Activated T-cell treated with anti-CD3 and anti-CD28 coated beads for 48 hours (primary cell): ENCODE data around the gene EPO.

Experiments used
- DNase-seq: peaks from one replicate; pipeline ENCODE4 v3.0.0-alpha.2; 2020; ENCODE audit warnings: low read depth

Gene EPO

DNA sequence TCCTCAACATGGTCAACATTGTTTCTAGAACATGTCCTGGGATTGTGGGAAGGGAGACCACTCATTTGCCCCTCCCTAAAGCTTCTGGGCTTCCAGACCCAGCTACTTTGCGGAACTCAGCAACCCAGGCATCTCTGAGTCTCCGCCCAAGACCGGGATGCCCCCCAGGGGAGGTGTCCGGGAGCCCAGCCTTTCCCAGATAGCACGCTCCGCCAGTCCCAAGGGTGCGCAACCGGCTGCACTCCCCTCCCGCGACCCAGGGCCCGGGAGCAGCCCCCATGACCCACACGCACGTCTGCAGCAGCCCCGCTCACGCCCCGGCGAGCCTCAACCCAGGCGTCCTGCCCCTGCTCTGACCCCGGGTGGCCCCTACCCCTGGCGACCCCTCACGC, at the start of gene EPO:
TSS of gene EPO (plus strand) at position 190 of the 392 bp plus-strand sequence. CDS start 513 bp downstream, outside the sequence.
- no peak for DNase-seq

DNA sequence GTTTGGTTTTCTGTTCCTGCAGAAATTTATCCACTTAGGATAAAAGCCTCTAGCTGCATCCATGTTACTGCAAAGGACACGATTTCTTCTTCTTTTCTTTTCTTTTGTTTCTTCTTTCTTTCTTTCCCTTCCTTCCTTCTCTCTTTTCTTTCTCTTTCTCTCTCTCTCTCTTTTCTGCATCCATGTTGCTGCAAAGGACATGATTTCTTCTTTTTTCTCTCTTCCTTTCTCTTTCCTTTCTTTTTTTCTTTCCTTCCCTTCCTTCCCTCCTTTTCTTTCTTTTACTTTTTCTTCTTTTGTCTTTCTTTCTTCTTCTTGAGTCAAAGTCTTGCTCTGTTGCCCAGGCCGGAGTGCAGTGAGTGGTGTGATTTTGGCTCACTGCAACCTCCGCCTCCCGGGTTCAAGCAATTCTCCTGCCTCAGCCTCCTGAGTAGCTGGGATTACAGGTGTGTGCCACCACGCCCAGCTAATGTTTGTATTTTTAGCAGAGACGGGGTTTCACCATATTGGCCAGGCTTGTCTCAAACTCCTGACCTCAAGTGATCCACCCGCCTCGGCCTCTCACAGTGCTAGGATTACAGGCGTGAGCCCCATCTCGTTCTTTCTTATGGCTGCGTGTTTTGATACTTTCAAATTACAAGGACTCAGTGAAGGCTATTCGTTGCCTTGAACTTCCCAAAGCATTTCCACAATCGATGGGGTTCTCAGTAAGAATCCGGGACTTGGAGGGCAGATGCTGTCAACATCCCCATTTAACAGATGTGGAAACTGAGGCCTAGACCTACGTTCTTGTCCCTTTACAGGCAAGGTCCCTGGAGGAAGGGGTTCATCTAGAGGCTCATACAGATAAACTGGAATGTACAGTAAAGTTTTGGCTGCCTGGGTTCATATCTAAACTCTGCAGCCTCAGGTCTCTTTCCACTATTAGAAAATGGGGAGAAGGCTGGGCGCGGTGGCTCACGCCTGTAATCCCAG, 48.6 kb upstream of the EPO start:
- no peak for DNase-seq

DNA sequence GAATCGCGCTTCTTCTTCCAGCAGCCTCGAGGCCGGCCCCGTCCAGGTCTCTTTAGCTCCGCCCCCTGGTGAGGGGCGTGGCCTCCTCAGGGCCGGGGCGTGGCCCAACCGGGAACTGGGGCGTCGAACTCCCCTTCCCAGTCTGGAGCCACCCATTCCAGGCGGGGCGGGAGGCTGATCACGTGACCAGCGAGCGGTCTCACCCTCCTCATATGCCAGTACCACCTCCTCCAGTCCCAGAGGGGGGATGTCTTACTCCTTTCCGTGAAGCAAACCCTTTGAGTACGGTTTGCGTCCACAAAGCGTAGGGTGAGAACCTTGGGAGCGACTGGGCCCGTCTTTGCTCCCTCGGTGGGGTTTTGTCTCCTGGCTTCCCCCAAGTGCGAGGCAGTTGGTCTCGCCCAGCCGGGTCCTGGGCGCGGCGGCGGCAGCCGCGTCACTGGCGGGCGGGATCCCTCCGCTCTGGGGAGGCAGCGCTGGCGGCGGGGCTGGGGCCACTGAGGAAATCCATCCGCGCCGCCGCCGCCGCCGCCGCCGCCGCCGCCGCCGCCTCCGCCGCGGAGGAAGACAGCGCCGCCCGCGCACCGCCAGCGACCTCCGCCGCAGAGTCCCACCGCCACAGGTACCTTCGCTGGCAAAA, 46.8 kb upstream of the EPO start, which contains the start of gene GNB2:
TSS of gene GNB2 (plus strand) at position 439 of the 640 bp plus-strand sequence. CDS start 2,526 bp downstream, outside the sequence.
- DNase-seq: peak; percentile 100

DNA sequence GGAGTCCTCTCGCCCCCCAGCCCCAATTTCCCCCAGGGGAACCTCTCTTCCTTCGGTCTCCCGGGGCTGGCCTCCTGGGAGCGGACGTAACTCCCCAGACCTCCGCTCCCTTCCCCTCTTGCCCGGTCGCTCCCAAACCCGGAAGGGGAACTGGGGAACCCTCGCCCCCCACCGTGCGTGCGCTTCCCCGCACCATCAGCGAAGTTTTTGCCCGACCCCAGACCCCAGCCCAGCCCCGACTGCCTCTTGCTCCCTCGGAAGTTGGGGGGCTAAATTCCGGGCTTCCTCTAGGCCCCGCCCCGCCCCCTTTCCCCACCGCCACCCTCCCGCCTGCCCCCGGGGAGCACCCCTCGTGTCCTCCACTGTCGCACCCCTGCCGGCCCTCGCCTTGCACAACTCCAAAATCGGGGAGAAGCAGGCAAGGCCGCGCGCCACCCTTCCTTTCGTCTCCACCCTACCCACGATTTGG, 46.3 kb upstream of the EPO start:
- DNase-seq: no peak

DNA sequence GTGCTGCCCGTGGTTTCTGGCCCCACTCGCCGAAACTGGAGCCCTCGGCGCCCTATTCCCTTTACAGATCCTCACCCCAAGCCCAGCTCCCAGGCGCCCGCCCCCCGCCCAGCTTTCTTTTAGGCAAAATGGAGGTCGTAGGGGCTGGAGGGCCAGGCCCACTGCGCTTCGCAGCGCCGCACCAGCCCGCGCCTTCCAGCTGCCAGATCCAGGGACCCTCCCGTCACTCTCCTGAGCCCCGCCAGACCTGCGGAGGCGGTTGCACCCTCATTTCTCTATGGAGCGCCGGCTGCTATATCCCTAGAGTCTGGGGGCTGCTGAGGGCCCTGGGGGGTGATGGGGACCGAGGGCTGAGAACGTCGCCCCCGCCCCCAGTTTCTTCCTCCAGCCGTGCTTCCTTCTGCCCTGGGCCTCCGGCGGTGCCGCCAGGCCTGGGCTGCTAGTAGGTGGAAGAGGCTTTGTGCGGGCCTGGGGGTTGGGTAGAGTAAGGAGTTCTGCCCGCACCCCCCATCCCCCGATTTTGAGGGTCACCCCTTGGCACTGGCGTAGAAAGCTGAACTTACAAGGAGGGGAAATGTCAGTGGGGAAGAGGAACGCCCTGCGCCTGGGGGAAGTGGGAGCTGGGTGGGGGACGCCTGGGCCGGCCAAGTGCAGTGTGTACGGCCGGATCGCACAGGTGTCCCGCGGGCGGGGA, 45.7 kb upstream of the EPO start:
- DNase-seq: no peak

DNA sequence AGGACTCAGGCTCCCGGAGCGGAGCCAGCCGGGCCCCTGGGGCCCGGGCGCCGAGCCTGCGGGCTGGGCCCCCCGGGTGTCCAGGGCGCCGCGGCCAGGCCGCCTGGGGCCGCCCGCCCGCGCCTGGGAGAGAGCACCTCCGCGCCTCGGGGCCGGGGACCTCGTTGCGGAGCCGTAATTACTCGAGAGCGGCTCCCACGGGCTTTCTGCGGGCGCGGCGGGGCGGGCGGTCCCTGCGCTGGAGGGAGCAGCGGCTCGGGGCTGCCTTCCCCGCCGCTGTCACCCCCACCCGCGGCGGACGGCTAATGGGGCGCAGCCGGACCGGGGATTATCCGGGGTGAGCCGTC, 45.2 kb upstream of the EPO start:
- no peak for DNase-seq

DNA sequence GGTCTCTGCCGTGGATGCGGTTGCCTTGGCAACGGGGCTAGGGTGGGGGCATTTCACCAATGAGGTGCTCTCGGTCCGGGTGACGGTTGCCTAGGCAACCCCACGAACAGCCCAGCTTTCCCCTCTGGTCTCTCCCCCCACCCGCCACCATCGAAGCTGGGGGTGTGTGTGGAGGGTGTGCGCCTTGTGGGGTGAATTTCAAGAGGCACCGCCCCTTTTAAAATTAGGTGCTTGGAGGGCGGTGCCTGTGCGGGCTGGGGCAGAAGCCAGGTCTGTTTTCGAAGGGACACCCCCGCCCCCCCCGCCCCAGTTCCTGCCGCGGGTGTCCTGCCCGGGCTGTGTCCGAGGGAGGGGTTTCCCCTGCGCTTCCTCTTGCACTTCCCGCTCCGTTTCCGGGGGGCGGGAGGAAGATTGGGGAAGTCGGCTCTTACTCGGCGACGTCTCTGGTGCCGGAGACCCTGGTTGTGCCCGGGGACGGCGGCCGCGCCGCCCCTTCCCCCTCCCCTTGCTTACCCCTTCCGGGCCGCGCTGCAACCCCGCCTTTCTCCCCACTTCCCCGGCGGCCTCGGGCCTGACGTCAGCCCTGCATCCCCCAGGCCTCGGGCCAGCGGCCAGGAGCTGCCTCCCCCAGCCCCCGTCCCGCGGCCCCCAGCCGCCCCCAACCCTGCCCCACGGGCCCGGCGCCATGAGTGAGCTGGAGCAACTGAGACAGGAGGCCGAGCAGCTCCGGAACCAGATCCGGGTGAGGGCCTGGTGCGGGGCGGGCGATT, 44.5 kb upstream of the EPO start:
- DNase-seq: peak; percentile 74

DNA sequence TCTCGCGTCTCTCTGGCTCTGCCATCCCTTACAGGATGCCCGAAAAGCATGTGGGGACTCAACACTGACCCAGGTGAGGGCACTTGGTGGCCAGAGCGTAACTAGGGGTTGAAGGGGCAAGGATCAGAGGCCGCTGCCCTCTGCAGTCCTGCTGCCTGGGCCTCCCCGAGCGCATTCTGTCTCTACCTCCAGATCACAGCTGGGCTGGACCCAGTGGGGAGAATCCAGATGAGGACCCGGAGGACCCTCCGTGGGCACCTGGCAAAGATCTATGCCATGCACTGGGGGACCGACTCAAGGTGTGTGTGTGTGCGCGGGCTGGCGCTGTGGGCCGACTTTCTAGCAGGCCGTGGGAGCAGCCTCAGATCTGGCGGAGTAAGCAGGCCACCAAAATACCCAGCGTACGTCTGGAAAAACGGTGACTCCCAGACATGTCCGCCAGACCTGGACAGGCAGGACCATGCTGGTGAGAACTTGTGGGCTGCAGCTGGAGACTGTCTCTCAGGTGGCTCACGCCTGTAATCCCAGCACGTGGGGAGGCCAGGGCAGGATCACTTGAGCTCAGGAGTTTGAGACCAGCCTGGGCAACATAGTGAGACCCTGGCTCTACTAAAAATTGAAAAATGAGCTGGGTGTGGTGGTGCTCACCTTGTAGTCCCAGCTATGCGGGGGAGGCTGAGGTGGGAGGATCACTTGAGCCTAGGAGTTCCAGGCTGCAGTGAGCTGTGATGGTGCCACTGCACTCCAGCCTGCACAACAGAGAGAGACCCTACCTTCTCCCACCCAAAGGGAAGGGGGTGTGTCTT, 43.6 kb upstream of the EPO start:
- DNase-seq: no peak

DNA sequence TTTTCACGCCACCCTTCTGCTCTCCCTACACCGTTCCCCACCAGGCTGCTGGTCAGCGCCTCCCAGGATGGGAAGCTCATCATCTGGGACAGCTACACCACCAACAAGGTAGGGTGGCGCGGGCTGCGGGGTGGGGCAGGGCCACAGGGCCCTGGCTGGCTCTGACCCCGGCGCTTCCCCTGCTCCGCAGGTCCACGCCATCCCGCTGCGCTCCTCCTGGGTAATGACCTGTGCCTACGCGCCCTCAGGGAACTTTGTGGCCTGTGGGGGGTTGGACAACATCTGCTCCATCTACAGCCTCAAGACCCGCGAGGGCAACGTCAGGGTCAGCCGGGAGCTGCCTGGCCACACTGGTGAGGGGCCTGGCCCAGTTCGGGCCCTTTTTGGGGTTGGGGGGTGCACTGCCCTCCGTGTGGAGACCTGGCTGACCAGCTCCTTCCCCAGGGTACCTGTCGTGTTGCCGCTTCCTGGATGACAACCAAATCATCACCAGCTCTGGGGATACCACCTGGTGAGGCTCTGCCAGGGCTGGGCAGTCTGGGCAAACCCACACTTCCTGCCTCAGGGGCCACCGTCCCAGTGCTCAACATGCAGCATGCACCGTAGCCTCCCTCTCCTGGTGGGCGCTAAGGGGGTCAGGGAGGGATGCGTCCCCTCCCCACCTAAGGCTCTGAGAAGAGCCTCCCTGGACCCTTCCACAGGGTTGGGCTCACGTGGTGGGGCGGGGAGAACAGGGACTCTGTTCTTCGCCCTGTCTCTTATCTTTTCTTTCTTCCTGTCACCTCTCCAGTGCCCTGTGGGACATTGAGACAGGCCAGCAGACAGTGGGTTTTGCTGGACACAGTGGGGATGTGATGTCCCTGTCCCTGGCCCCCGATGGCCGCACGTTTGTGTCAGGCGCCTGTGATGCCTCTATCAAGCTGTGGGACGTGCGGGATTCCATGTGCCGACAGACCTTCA, 42.7 kb upstream of the EPO start:
- DNase-seq: no peak

DNA sequence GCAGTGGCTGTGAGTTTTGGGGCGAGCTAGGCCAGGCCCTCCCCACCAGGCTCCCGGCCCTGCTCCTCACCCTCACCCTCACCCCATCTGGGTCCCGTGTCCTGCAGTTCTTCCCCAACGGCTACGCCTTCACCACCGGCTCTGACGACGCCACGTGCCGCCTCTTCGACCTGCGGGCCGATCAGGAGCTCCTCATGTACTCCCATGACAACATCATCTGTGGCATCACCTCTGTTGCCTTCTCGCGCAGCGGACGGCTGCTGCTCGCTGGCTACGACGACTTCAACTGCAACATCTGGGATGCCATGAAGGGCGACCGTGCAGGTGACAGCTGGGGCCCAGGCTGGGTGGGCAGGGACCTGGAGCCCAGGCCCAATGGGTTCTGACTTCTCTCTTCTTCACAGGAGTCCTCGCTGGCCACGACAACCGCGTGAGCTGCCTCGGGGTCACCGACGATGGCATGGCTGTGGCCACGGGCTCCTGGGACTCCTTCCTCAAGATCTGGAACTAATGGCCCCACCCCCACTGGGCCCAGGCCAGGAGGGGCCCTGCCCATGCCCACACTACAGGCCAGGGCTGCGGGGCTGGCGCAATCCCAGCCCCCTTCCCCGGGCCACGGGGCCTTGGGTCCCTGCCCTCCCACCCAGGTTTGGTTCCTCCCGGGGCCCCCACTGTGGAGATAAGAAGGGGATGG, 41.8 kb upstream of the EPO start:
- DNase-seq: no peak

DNA sequence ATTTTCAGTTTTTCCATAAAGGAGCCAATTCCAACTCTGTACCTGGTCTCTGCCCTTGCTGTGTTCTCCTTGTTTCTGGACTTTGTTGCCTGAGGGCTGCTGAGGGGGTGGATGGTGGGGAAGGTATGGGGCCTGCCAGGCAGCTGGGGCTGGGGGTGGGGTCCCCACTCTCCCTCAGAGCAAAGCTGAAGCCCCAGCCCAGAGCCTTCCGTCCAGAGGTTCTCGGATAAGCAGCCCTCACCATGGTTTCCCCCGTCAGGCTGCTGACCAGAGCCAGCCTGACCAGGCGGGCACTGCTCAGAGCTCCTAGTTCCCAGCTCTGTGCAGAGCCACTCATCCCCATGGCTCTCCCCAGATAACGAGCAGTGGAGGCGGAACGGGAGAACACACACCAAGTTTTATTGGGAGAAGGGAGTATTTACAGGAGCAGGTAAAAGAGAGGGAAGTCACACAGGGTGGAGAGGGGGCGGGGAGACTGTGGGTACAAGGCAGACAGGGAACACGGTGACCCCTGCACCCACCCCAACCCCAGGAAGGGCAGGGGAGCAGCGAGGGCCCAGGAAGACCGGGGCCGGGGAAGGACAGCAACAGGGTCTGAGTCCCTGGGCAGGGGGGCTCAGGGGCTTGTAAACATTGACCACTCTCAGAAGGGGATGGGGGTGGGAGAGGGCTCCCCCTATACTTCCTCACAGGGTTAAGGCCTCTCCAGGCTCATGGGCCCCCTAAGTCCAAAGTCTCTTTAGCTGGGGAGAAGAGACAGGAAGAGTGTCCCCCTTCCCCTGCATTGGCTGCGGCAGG, 40.9 kb upstream of the EPO start:
- DNase-seq: no peak

DNA sequence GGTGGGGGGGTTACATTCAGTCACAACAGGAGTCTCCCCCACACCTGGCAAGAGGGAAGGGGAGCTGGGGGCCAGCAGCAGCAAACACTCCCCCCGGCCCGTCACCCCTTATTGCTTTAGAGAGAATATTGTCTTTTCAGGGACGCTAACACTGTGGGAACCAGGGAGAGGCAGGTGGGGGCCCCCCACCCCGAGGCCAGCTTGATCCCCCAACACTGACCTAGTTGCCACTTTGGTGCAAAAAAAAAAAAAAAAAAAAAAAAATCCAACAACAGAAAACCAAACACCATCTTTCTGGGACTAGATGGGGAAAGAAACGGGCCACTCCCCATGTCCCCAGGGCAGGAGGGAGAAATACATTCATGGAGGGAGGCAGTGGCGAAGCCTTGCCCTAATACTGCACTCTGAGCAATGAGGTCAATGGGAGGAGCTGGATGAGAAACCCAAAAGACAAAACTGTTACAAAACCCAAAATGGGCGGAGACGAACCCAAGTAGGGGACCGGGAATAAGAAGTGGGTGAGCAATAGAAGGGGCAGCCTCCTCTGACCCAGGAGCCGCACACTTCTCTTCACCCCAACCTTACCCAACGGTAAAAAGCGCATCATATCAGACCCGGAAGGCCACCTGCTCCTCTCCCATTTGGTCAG, 40.2 kb upstream of the EPO start:
- DNase-seq: no peak

DNA sequence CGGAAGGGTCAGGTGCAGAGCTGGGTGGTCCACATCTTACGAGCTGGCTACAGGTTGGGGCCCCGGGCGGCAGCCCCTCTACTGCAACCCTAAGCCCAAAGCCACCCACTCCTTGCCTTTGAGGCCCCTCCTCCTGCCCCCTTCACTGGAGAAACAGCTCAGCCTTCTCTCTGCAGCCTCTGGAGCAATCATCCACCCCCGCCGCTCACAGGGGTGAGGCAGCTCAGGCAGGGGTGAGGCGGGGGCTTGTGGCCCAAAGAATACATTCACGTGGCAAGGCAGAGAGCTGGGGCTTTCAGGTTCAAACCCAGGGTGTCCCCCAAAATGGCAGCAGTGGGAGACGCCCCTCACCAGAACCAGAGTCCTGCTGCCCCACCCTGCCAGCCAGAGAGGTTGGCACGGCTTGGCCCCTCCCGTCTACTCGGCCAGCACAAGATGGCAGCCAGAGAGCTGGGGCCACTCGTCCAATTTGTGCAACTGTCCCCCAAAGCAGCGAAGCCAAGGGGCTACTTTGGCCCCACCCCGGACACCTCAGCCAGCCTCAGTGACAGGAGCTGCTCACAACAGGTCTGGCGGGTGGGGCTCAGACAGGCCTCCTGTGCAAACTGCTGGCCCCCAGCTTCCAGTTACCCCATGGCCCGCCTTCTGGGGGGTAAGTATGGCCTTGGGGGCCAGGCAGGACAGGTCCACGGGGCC, 39.5 kb upstream of the EPO start:
- DNase-seq: no peak

DNA sequence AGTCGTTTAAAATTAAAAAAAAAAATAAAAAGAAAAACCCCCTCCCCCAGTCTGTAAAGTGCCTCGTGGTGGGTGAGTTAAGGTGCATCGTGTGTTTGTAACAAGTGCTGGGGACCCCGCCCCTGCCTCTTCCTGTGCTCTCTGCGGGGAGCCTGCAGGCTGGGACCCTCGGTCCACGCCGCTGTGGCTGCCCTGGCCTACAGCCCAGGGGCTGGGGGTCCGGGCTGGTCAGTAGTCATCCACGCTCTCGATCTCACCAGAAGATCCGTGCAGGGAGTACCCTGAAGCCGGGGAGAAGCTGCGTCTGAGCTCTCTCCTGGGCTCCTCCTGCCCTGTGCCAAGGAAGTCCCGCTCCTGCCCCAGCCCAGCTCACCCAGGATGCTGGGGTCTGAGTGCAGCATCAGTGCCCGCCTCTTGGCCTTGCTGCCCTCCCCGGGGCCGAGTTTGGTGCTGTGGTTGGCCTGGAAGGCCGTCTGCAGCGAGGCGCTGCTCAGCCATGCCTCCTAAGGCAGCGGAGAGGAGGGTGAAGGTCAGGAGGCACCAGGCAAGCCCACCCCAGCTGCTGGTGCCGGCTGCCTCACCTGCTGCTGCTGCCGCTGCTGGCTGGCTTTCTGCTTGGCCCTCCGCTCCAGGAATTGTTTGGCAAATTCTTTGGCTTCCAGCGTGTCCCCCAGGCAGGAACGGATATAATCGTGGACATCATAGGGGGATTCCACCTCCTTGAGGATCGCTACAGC, 38.6 kb upstream of the EPO start:
- no peak for DNase-seq

DNA sequence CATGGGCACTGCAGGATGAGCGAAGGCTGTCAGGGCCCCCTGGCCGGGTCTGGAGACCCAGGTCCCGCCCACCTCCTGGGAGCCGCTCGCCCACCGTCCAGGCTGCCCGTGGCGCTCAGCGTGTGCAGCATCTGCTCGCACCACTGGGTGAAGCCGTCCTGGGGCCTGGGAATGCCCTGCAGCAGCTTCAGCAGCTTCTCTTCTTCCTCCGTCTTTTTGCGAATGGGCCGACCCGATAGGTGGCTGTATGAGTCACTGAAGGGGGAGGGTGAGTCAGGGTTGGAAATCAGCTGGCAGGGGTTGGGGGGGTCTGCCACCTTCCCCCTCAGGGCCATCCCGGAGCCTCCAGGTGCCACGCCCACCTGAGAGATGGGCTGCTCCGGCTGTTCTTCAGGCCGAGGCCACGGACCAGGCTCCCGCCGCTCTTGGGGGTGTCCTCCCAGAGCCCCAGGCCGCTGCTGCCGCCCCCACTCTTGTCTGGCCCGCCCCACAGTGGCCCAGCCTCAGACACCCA, 38.0 kb upstream of the EPO start:
- no peak for DNase-seq

DNA sequence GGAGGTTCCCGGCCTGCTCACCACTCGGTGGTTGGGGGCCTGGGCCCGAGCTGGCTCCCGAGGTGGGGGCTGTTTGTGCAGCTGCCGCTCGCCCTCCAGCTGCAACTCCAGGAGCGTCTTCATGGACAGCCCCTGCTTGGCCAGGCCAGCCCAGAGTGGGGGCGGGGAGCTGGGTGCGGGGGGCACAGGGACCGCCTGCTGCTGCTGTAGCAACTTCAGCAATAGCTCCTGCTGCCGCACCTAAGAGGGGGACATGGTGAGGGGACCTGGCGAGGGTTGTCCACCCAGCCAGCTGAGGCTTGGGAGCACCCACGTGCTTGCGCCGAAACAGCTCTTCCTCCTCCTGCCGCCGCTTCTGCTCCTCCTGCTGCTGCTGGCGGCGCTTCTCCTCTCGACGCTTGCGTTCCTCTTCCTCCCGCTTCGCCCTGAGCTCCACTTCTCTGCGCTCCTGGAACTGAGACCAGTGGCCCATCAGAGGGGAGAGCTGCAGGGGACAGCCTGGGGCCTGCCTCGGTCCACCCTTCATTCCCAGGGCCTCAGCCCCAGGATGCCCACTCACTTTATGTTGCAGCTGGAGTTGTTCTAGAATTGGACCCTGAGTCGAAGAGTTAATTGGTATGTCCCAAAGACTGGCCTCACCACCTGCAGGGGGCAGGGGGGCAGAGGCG, 37.1 kb upstream of the EPO start:
- DNase-seq: no peak
